IMR-90 (cell line): ENCODE data around the gene MAPK11. TPM values are rescaled to one million over a fixed set of nuclear protein-coding genes. Genes with fewer than 3 reads are reported as not detected.

Experiments used
- ATAC-seq: fragments of 200-7000 bp; cut with Tn5 transposase; 2 replicates; pipeline ENCODE4 v1.9.1; 2020; ENCODE audit warnings: low read depth, mild to moderate bottlenecking, moderate library complexity
- BruUV-seq: library from RNA; stranded (reverse); fragments of 400-500 nt; replicated peaks from 2 replicates; lab custom pipeline; 2021; lab: Mats Ljungman, UMichigan
- CTCF ChIA-PET: fragments of 300-600 bp; formaldehyde crosslinking; extraction: SDS; loops from one replicate; lab custom pipeline; 2021; ENCODE audit warnings: antibody characterized with exemption; lab: Yijun Ruan, JAX
- POLR2A ChIA-PET: fragments of 300-600 bp; sonication (Branson Sonifier 250); formaldehyde crosslinking; loops from one replicate; lab custom pipeline; 2022; ENCODE audit warnings: antibody characterized with exemption; ENCODE audit not compliant: unreplicated experiment; lab: Charles Lee
- DNase-seq: peaks from one replicate; pipeline ENCODE4 v3.0.0; 2013
- H2AFZ ChIP-seq: replicated peaks from 2 replicates; pipeline ENCODE3; 2013; ENCODE audit warnings: low read length, mild to moderate bottlenecking; ENCODE audit not compliant: poor library complexity
- H2AK5ac ChIP-seq: 2 replicates; pipeline ENCODE4 v1.6.1; 2013; ENCODE audit warnings: low read depth, low read length, inconsistent platforms
- H2AK9ac ChIP-seq: replicated peaks from 2 replicates; pipeline ENCODE3; 2013; ENCODE audit warnings: mild to moderate bottlenecking, low read depth, low read length, moderate library complexity; ENCODE audit not compliant: poor library complexity
- H2BK120ac ChIP-seq: 2 replicates; pipeline ENCODE4 v1.6.1; 2013; ENCODE audit warnings: low read depth, low read length, inconsistent platforms
- H2BK15ac ChIP-seq: 3 replicates; pipeline ENCODE4 v1.6.1; 2013; ENCODE audit warnings: low read depth, low read length, inconsistent platforms
- H2BK20ac ChIP-seq: 2 replicates; pipeline ENCODE4 v1.6.1; 2013; ENCODE audit warnings: low read depth, mild to moderate bottlenecking, inconsistent platforms, low read length, moderate library complexity
- H2BK5ac ChIP-seq: 2 replicates; pipeline ENCODE4 v1.6.1; 2013; ENCODE audit warnings: mild to moderate bottlenecking, low read depth, low read length, inconsistent platforms; ENCODE audit not compliant: poor library complexity, severe bottlenecking
- H3K14ac ChIP-seq: replicated peaks from 2 replicates; pipeline ENCODE4 v1.6.1; 2013; ENCODE audit warnings: low read depth, low read length, inconsistent platforms
- H3K18ac ChIP-seq: 2 replicates; pipeline ENCODE4 v1.6.1; 2013; ENCODE audit warnings: low read depth, low read length, control low read depth
- H3K23ac ChIP-seq: 2 replicates; pipeline ENCODE4 v1.6.1; 2013; ENCODE audit warnings: low read depth, low read length, inconsistent platforms
- H3K27ac ChIP-seq: 2 replicates; pipeline ENCODE4 v1.5.1; 2013; ENCODE audit warnings: mild to moderate bottlenecking, control low read depth, low read length; ENCODE audit not compliant: insufficient read depth
- H3K27me3 ChIP-seq: 2 replicates; pipeline ENCODE4 v1.6.1; 2013; ENCODE audit warnings: low read length; ENCODE audit not compliant: control insufficient read depth, insufficient read depth
- H3K36me3 ChIP-seq: 2 replicates; pipeline ENCODE4 v1.6.1; 2013; ENCODE audit warnings: low read length, mixed read lengths; ENCODE audit not compliant: control insufficient read depth, insufficient read depth
- H3K4ac ChIP-seq: 2 replicates; pipeline ENCODE4 v1.6.1; 2013; ENCODE audit warnings: low read depth, low read length, inconsistent platforms
- H3K4me1 ChIP-seq: 2 replicates; pipeline ENCODE4 v1.6.1; 2013; ENCODE audit warnings: low read length, mixed read lengths; ENCODE audit not compliant: control insufficient read depth, insufficient read depth
- H3K4me2 ChIP-seq: 2 replicates; pipeline ENCODE4 v1.6.1; 2013; ENCODE audit warnings: low read depth, mild to moderate bottlenecking, control low read depth, low read length, moderate library complexity
- H3K4me3 ChIP-seq: 2 replicates; pipeline ENCODE4 v1.5.1; 2013; ENCODE audit warnings: low read depth, mild to moderate bottlenecking, control low read depth, low read length, moderate library complexity; ENCODE audit not compliant: insufficient read depth
- H3K56ac ChIP-seq: 2 replicates; pipeline ENCODE4 v1.6.1; 2013; ENCODE audit warnings: low read length, inconsistent platforms; ENCODE audit not compliant: insufficient read depth; ENCODE audit errors: extremely low read depth
- H3K79me1 ChIP-seq, 2 experiments: 2 replicates each; pipeline ENCODE4 v1.6.1; 2013; ENCODE audit warnings: low read length in 2 of 2, inconsistent platforms in 1 of 2, low read depth in 1 of 2
- H3K9ac ChIP-seq: 2 replicates; pipeline ENCODE4 v1.6.1; 2013; ENCODE audit warnings: low read depth, low read length, control low read depth
- H3K9me1 ChIP-seq: 2 replicates; pipeline ENCODE4 v1.6.1; 2013; ENCODE audit warnings: low read length, inconsistent platforms; ENCODE audit not compliant: insufficient read depth
- H3K9me3 ChIP-seq: 2 replicates; pipeline ENCODE4 v1.6.1; 2013; ENCODE audit warnings: low read length; ENCODE audit not compliant: control insufficient read depth, insufficient read depth
- H4K20me1 ChIP-seq: 2 replicates; pipeline ENCODE4 v1.6.1; 2013; ENCODE audit warnings: low read length, inconsistent platforms; ENCODE audit not compliant: insufficient read depth
- H4K5ac ChIP-seq: 2 replicates; pipeline ENCODE4 v1.6.1; 2013; ENCODE audit warnings: mild to moderate bottlenecking, low read depth, low read length, control low read depth
- H4K8ac ChIP-seq, 2 experiments: 2 replicates each; pipeline ENCODE4 v1.6.1; 2013; ENCODE audit warnings: low read depth in 2 of 2, low read length in 2 of 2, control low read depth in 1 of 2, inconsistent platforms in 1 of 2
- H4K91ac ChIP-seq: 2 replicates; pipeline ENCODE4 v1.6.1; 2013; ENCODE audit warnings: low read depth, low read length, inconsistent platforms; ENCODE audit not compliant: insufficient read depth
- MAFK ChIP-seq: IDR thresholded peaks from 2 replicates; pipeline ENCODE4 v1.6.1; 2012; ENCODE audit warnings: low read depth, low read length, improper control_type of control experiment
- MAZ ChIP-seq: IDR thresholded peaks from 2 replicates; pipeline ENCODE4 v1.6.1; 2012; ENCODE audit warnings: low read depth, mild to moderate bottlenecking, low read length, improper control_type of control experiment, moderate library complexity, borderline replicate concordance
- MXI1 ChIP-seq: IDR thresholded peaks from 2 replicates; pipeline ENCODE4 v1.6.1; 2012; ENCODE audit warnings: low read depth, mild to moderate bottlenecking, low read length, moderate library complexity, borderline replicate concordance
- NFE2L2 ChIP-seq: fragments of 150-350 bp; IDR thresholded peaks from 2 replicates; pipeline ENCODE4 v1.6.1; 2016; ENCODE audit warnings: low read depth, mild to moderate bottlenecking, low read length
- RFX5 ChIP-seq: IDR thresholded peaks from 2 replicates; pipeline ENCODE4 v1.8.0; 2012; ENCODE audit warnings: low read depth, mild to moderate bottlenecking, low read length, moderate library complexity
- SMC3 ChIP-seq: fragments of 150-350 bp; IDR thresholded peaks from 2 replicates; pipeline ENCODE4 v1.6.1; 2016; ENCODE audit warnings: low read depth, mild to moderate bottlenecking, antibody characterized with exemption, low read length, moderate library complexity
- WGBS, 2 experiments: methylation state at CpG; one replicate each; pipeline versions ENCODE4 v1.1.5 to v1.1.7; 2013; ENCODE audit warnings: missing lambda C conversion rate in 2 of 2; ENCODE audit not compliant: insufficient read length in 1 of 2; ENCODE audit errors: extremely low coverage in 2 of 2; 5-methylcytosine and 5-hydroxymethylcytosine counted together
- dilution Hi-C: fragments of 300-500 bp; cut with HindIII; formaldehyde crosslinking; loops from one replicate; pipeline ENCODE4 v1.14.3; 2018; ENCODE audit warnings: low sequenced_read_pairs; ENCODE audit not compliant: unreplicated experiment
- in situ Hi-C: fragments of 300-500 bp; cut with MboI; formaldehyde crosslinking; loops from 3 replicates; pipeline ENCODE4 v1.14.3; 2019; ENCODE audit warnings: low sequenced_read_pairs, inconsistent platforms, mixed read lengths
- intact Hi-C: fragments of 100-400 bp; cut with micrococcal nuclease; formaldehyde crosslinking; loops from 2 replicates; pipeline ENCODE4 v1.10.0; 2022
- polyA plus RNA-seq, 3 experiments: library from polyadenylated mRNA; depleted of rRNA; stranded (reverse); fragments of >200 nt; gene quantifications; 2 replicates each; pipeline ENCODE4 v1.2.3, GENCODE V29; 2012; ENCODE audit warnings: low replicate concordance in 1 of 3
- total RNA-seq: library from RNA; depleted of rRNA; stranded (reverse); fragments of >200 nt; gene quantifications from 2 replicates; pipeline ENCODE4 v1.2.3, GENCODE V29; 2012

MAPK11 gene
- total and polyA plus RNA-seq, 2 of the 4 experiments (the other 2 are of a cell fraction) = 8.1 to 14.4 TPM

GRCh38 chr22:50251477-50252081 is 18.6 kb downstream of the MAPK11 start (continued):
- TF ChIP-seq MAFK (no peak), SMC3 (no peak)

GRCh38 chr22:50250555-50251476 is 19.4 kb downstream of the MAPK11 start, which contains the start of gene HDAC10:
Gene HDAC10, minus strand, starts transcription at chr22:50251265. Its CDS starts 233 bp downstream, at chr22:50251032.
- H3K18ac ChIP-seq = no peak within 1 kb of the TSS; the same call in 1 of the 2 replicates
- H2BK20ac ChIP-seq = no peak within 1 kb of the TSS
- H3K9me1 ChIP-seq = 0 out of 2 replicates have a peak, but pooled peaks cover 3% of the 10 kb centered on the region
- TF ChIP-seq MXI1 = peak; percentile 76
- TF ChIP-seq MAZ = peak; percentile 44; the same call in 1 of the 2 replicates
- TF ChIP-seq MAFK = no peak
- no peak for TF ChIP-seq RFX5
- TF ChIP-seq NFE2L2 = no peak
- peak within 1 kb of the TSS; percentile 88 for H3K4me3 ChIP-seq
- WGBS, 2 experiments = 2% methylated on average over 53 of the region's 81 CpGs; no CpG with 5 or more reads in 1 of the 2 experiments
- no peak within 1 kb of the TSS for H2BK15ac ChIP-seq
- H3K23ac ChIP-seq = peak within 1 kb of the TSS; percentile 90
- H3K56ac ChIP-seq = peak within 1 kb of the TSS; percentile 36; the same call in 1 of the 2 replicates
- peak within 1 kb of the TSS; percentile 77 for H2AK5ac ChIP-seq
- peaks cover 9 to 39% of the 10 kb centered on the region in 2 experiments; a peak in 3 of 4 replicates for H3K79me1 ChIP-seq
- no peaks in the 10 kb centered on the region for H3K27me3 ChIP-seq
- H3K4me1 ChIP-seq = peaks cover 12% of the 10 kb centered on the region
- peak within 1 kb of the TSS; percentile 39 to 62; a peak in 3 of 4 replicates for H4K8ac ChIP-seq
- dilution Hi-C loops (no loop called here), intact Hi-C loops (no loop called here), in situ Hi-C loops (loop anchor here (5.0 kb wide), 1 partner anchor 76 kb away; the partner anchor contains the start of gene DENND6B)
- ChIA-PET CTCF (interaction anchor here (1.0 to 1.2 kb wide), 2 partner anchors 10 to 91 kb away, joined by 3 to 7 read pairs; partner anchors contain the start of gene MAPK12), POLR2A (interaction anchor here (0.6 to 1.0 kb wide), 3 partner anchors 78 to 176 kb away, joined by 3 to 9 read pairs (median 6); no protein-coding TSS in a partner anchor)
- H4K91ac ChIP-seq = peak within 1 kb of the TSS; percentile 52
- H3K27ac ChIP-seq = peak within 1 kb of the TSS; percentile 28
- H3K9me3 ChIP-seq = no peaks in the 10 kb centered on the region
- peaks cover 21% of the 10 kb centered on the region for H4K20me1 ChIP-seq
- BruUV-seq = no TSS peak
- H2BK5ac ChIP-seq = peak within 1 kb of the TSS; percentile 56
- no peak within 1 kb of the TSS for H2BK120ac ChIP-seq
- H3K4me2 ChIP-seq = peak within 1 kb of the TSS; percentile 64
- peak within 1 kb of the TSS; percentile 91 for H3K14ac ChIP-seq
- H3K4ac ChIP-seq = peak within 1 kb of the TSS; percentile 91
- H3K36me3 ChIP-seq = peaks cover 41% of the 10 kb centered on the region
- peak within 1 kb of the TSS; percentile 94 for H2AK9ac ChIP-seq
- peak; percentile 84 for ATAC-seq
- DNase-seq = peak; percentile 74
- H2AFZ ChIP-seq = peak within 1 kb of the TSS; percentile 93
- peak within 1 kb of the TSS; percentile 8 for H4K5ac ChIP-seq
- H3K9ac ChIP-seq = peak within 1 kb of the TSS; percentile 82
